Renal cortex interstitium (tissue), 11 donors: ENCODE data around the gene TMEM192. TPM values are rescaled to one million over a fixed set of nuclear protein-coding genes. Genes with fewer than 3 reads are reported as not detected.
"Not testable (repeated sequence)": the region's sequence is repeated elsewhere in the genome, so short reads cannot be mapped to it uniquely, and the experiment has no call there.

Experiments
- DNase-seq, 11 donors: peaks; one replicate each; pipeline ENCODE4 v3.0.0-alpha.2; 2013; ENCODE audit warnings: low read depth in 9 of 11, low spot score in 4 of 11; ENCODE audit errors: extremely low read depth in 1 of 11
- polyA plus RNA-seq, 3 donors: library from polyadenylated mRNA; unstranded; fragments of 120-200 nt; gene quantifications; one replicate each; pipeline ENCODE4 v1.2.1, GENCODE V29; 2013; ENCODE audit not compliant: insufficient read length in 3 of 3

Gene TMEM192
- polyA plus RNA-seq, 3 donors, result 30.4 to 36.7 (median 33.3) TPM

DNA sequence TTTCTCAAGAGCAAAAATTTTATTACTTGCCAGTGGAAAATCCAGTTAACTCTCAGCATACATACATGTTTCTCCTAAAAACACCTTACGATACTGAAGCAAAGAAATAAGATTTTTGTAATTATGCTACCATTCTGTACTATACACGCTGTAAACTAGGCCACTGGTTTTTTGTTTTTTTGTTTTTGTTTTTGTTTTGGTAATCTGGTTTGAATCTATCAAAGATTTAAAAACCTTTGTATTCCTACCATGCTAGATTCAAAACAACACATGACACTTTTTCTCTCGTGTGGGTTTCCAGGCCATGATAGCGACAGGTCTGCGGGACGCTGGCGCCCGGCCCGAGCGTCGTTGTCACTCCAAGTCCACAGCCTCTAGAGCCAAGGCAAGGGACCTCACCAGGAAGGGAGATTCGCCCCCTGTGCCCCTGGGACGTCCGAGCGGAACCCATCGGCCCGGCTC is 723 bp downstream of the TMEM192 start:
- peak in 1 of 11 donors; percentile 1 for DNase-seq

DNA sequence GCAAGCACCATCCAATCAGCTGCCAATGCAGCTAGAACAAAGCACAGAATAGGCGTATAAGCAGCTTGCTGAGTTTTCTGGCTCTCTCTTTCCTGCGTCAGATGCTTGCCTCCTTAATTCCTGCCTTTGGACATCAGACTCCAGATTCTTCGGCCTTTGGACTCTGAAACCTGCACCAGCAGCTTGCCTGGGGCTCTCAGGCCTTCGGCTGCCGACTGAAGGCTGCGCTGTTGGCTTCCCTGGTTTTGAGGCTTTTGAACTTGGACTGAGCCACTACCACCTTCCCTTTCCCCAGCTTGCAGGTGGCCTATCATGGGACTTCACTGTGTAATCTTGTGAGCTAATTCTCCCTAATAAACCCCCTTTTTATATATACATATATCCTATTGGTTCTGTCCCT is 6.1 kb downstream of the TMEM192 start:
- peak in 1 of 11 donors; percentile 12 for DNase-seq

DNA sequence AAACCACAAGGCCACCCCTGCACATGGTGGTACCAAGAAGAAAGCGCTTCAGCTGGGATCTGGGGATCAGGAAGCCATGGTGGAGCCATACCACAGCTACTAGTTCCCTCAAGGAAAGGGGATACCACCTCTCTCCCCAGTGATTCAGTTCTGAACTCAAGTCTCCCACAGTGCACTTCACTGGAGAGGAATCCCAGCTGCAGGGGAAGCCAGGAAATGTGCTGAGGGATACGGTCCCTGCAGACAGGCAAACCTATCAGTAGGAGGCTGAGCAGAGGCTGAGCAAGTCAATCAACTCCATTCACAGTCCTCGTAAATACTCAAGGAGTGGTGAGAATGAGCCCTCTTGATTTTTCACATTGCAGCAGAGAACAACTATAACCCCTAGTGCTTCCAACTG is 11.0 kb downstream of the TMEM192 start:
- no peak for DNase-seq

DNA sequence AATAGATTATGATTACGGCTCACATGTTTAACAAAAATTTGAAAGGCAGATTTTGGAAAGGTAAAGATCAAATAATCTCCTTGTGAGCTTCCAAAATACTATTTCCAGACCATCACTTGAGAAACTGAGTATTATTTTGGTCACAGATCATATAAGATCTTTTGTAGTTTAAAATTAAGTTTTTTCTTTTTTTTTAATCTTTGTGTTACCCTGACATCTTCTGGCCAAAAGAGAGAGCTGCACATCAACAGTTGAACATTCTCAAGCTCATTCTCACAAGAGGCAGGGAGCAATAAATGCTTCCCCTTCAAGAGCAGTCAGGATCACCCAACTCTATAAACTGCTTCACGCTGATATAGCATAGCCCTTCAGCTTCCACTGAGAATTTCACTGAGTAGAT is 15.9 kb downstream of the TMEM192 start:
- peak in 5 of 11 donors; percentile 7 to 22 (median 13) for DNase-seq

DNA sequence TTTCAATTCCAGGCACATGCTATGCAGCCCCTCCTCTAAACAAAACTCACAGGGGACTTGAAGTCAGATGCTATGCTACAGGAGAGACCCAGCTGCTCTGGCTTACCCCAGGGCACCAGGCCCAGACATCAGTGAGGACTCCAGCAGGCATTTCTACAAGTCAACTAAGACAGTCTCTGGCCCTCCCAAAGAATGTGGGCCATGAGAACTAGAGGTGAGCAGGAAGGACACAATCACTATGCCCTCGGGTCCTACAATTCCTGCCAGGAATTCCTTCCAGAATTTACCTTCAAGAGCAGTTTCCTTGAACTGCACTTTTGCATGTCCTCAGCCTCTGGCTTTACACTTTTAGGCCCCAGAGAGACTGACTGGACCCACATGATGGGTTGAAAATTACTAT is 17.4 kb downstream of the TMEM192 start:
- DNase-seq, result no peak

DNA sequence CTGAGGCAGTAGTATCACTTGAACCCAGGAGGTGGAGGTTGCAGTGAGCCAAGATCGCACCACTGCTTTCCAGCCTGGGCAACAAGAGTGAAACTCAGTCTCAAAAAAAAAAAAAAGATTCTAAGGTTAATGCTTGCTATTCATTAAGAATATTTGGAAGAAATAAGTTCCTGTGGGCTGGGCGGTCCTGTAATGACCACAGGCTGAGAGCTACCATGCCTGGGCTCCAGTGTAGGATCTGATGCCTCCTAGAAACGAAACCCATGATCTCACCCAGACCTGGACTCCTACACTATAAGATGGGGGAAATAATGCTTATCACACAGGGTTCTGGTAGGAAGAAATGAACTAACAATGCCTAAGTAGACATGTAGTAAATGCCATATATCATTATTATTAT is 17.8 kb downstream of the TMEM192 start:
- DNase-seq, result no peak

DNA sequence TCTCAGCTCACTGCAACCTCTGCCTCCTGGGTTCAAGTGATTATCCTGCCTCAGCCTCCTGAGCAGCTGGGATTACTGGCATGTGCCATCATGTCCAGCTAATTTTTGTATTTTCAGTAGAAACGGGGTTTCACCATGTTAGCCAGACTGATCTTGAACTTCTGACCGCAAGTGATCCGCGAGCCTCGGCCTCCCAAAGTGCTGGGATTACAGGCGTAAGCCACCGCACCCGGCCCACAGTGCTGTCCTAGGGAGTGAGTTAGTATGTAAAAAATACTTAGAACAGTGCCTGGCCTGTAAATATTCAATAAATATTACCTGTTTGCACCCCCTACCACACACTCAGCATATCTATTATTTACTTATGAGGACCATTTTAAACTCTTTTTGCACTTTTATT is 20.5 kb downstream of the TMEM192 start:
- DNase-seq, result not testable (repeated sequence)

DNA sequence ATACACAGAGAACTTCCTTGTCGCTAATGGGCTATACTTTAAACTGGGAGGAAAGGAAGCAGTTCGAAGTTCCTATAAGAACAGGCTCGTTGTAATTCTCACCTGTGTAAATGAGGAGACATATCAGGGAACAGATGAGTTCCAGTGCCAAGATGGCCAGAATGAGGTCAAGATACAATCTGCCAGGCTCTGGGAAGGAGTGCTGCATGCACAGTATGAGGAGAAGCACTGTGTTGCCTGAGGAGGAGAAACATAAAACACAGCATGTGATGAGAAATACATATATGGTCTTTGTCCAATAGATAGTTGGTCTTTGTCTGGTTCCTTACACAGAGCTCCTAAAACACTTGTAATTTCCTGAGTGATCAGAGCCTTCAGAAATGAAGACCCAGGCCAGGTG is 24.3 kb downstream of the TMEM192 start:
- no peak for DNase-seq

DNA sequence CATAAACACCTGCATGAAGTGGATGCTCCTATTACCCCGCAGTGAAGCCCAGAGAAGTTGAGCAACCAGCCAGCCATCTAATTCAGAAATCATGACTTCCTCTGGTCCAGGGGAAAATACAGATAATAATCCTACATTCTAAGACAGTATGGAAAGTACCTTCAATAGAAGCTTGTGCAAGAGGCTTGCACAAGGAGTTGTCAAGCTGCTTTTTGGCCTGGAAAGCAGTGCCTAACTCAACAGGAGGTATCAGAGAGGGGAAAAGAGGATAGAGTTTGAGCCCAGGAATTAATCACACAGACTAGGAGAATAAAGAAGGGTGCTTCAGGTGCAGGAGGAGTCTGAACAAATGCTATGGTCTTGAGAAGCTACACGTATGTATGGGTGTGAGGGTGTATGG is 26.7 kb downstream of the TMEM192 start:
- DNase-seq, result no peak

DNA sequence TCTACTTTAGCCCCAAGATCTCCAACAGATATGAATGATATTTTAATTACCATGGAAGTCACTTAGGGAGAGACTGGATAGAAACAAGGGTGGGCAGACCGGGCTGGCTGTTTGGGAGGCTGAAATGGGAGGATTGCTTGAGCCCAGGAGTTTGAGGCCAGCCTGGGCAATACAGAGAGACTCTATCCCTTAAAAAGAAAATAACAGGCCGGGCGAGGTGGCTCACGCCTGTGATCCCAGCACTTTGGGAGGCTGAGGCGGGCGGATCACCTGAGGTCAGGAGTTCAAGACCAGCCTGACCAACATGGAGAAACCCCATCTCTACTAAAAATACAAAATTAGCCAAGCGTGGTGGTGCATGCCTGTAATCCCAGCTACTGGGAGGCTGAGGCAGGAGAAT is 27.9 kb downstream of the TMEM192 start:
- DNase-seq, result not testable (repeated sequence)

DNA sequence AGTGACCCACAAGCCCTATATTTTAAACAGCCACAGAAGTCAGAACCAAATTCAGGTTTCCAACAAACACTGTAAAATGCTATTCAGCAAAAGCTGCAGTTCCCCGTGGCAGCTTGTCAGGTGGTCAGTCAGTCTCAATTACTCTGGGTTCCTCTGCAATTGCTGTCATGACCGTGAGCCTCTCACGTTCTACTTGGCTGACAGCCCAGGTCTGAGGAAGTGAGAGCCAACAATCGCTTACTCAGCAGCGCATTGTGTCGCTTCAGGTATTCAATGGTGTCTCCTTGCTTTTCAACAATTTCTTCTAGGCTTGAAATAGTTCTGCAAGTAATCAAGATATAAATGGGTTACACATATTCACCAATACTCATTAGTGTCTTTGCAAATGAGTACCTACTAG is 33.2 kb downstream of the TMEM192 start:
- DNase-seq, result peak in 5 of 11 donors; percentile 5 to 29 (median 16)

DNA sequence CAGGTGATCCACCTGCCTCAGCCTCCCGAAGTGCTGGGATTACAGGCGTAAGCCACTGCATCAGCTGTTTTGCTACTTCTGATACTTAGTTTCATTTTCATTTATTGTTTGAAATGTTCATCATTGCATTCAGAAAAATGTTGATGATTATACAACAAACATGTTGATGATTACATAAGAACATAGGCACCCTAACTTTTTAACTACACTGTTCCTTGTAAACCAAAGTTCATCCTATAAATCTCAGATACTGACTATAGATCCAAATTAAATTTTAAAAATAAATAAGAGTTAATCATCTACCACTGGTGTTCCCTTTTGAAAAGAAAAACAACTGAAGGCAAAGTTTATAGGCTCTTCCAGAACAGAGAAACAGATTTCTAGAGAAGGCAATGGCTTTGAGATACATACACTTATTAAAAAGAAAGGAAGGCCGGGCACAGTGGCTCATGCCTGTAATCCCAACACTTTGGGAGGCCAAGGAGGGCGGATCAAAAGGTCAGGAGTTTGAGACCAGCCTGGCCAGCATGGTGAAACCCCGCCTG is 35.6 kb downstream of the TMEM192 start:
- DNase-seq, result no peak

DNA sequence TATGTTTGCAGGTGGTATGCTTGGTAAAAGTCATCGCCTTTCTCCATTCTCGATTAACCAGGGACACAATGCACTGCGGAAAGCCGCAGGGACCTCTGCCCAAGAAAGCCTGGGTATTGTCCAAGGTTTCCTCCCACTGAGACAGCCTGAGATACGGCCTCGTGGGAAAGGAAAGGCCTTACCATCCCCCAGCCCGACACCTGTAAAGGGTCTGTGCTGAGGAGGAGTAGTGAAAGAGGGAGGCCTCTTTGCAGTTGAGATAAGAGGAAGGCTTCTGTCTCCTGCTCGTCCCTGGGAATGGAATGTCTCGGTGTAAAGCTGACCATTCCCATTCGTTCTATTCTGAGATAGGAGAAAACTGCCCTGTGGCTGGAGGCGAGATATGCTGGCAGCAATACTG is 39.3 kb downstream of the TMEM192 start:
- DNase-seq, result not testable (repeated sequence)

DNA sequence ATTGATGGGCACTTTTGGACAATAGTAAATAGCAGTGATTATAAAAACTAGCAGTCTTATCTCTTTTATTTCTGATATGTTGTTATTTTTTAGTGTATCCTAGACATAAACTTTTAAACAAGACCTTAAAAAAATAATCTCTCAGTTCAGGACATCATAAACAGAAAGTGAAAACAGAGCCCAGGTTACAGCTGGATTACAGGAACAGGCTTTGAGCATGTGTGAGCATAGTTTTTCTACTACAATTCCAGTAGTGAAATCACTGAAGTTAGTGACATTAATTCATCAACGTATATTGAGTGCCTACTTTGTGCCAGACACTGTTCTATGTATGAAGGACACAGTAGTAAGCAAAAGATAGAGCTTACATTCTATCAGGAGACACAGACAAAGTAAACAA is 42.1 kb downstream of the TMEM192 start:
- no peak for DNase-seq

DNA sequence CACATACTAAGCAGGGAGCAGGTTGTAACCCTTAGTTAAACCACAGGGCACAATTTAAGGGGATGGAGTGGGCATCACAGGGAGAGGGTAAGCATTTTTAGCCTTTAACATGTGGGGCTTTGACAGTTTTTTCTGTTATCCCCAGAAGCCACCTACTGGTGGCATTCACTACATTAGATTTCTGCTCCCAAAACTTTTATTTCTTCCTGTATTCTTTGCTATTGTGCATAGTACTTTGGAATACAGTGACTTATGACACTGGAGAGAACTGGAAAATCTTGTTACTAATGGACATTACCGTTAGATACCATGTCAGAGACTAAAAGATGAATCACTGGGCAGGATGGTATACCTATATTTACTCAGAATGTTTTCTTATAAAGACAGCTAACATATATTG is 51.7 kb downstream of the TMEM192 start:
- no peak for DNase-seq

DNA sequence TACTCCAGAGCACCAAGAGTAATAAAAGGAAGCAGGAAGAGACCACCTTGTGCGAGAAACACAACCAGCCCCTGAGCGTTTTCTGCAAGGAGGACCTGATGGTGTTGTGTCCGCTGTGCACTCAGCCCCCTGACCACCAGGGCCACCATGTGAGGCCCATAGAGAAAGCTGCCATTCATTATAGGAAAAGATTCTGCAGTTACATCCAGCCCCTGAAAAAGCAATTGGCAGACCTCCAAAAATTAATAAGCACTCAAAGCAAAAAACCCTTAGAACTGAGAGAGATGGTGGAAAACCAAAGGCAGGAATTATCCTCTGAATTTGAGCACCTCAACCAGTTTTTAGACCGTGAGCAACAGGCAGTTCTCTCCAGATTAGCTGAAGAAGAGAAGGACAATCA is 53.3 kb downstream of the TMEM192 start:
- no peak for DNase-seq

DNA sequence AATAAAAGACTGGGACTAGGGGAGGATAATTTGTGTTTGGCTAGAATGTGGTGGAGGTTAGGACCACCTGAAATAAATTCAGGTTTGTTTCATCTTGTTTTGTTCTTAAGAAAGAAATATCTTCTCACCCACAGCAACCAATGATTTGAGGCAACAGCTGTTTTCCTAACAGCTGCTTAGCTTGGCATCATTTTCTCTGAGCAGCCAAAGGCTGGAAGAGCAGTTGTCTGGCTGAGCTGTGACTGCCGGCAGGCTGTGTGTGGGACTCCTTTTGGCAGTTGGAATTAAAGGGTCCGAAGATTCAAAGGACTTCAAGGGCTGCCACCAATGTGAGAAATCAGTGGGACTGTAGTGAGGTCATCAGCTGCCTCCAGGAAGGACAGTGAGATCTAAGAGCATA is 54.0 kb downstream of the TMEM192 start:
- DNase-seq, result no peak

DNA sequence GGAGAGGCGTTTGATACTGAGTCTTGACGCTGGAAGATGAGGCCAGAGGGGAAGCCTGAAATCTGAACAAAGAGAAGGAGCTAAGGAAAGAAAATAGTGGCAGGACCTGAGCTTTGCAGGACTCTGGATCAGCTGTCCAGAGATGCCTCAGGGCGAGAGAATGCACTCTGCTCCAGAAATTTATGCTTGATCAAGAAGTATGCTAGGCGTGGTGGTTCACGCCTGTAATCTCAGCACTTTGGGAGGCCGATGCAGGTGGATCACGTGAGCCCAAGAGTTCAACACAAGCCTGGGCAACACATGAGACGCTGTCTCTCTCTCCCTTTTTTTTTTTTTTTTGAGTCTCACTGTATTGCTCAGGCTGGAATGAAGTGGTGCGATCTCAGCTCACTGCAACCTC is 57.1 kb downstream of the TMEM192 start:
- no peak for DNase-seq

DNA sequence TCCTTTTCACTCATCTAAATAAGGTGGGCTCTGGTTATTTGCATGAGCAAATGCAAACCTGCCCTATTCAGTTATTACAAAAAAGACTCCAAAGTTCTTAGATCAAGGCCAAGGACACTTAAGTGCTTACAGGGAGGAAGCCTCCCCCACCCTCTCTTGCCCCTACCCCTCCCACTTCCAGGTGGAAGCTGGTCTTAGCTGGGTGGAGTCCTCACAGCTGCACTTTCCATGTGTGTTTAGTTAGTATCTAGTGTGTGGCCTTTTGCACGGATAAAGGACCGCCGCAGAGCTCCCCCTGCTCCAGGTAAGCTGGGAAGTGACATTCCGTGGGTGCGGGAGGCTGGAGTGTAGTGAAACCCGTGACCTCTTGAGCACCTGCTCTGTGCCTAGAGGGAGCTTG is 59.0 kb downstream of the TMEM192 start, which contains the start of gene TRIM75:
Gene TRIM75, plus strand, starts transcription at position 222 of the 400 bp plus-strand sequence. CDS start 5,282 bp downstream, outside the sequence.
- no peak for DNase-seq

DNA sequence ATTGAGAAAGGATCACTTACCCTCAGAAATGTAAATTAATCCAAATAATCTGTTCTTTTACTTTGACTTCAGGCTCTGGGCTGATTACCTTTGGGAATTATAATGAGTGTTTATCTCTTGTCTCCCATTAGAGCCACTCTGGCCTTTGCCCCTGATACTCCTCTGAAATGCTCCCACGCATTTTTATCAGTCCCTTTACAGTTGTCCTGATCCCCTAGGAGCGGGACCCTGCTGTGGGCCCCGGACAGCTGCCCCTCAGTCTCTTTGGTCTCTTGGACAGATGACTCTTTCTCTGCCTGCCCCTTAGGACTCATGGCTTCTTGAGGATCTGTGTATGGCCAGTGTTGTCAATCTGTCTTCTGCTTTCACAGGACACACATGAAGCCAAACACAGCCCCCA is 60.0 kb downstream of the TMEM192 start:
- DNase-seq, result no peak

DNA sequence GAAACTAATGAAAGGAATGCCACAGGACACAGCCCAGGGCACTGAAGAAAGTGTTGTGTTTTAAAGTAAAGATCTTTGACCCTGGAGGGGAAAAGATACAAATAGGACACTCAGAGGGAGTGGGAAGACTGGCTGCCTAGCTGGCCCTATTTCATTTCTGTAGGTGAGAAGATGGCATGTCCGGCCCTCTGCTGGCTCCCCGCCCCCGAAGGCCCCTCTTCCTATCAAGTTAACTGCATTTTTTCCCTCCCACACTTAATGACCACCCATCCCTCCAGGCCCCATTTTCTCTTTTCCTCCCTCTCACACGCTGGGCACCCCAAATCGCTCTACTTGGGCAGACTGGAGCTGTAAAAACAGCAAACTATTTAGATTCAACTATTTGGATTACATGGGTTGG is 64.5 kb downstream of the TMEM192 start:
- no peak for DNase-seq
